PC-9 (cell line): ENCODE data around the gene AVEN. TPM values are rescaled to one million over a fixed set of nuclear protein-coding genes. Genes with fewer than 3 reads are reported as not detected.

Experiments used
- BruUV-seq: library from RNA; stranded (reverse); fragments of 400-500 nt; replicated peaks from 2 replicates; lab custom pipeline; 2021; lab: Mats Ljungman, UMichigan
- CTCF ChIA-PET: fragments of 300-600 bp; sonication (Branson Sonifier 250); formaldehyde crosslinking; loops from one replicate; lab custom pipeline; 2022; ENCODE audit warnings: antibody characterized with exemption; lab: Charles Lee
- POLR2A ChIA-PET: fragments of 300-600 bp; sonication (Branson Sonifier 250); formaldehyde crosslinking; loops from one replicate; lab custom pipeline; 2022; ENCODE audit warnings: antibody characterized with exemption; ENCODE audit not compliant: unreplicated experiment; lab: Charles Lee
- DNase-seq, 2 experiments: peaks; one replicate each; pipeline versions ENCODE4 v3.0.0 to v3.0.0-alpha.2; 2015 to 2022; ENCODE audit warnings: mixed read lengths in 1 of 2
- H2AFZ ChIP-seq: fragments of 200-600 bp; sonication (generic); 2 replicates; pipeline ENCODE4 v1.8.1; 2017; ENCODE audit warnings: antibody characterized with exemption
- H3F3A ChIP-seq: fragments of 200-600 bp; sonication (generic); 2 replicates; pipeline ENCODE4 v1.8.1; 2017; ENCODE audit warnings: antibody characterized with exemption, mild to moderate bottlenecking, low read depth; ENCODE audit not compliant: insufficient read depth
- H3K27ac ChIP-seq: fragments of 200-600 bp; sonication (generic); 2 replicates; pipeline ENCODE4 v1.6.1; 2016; ENCODE audit warnings: mixed run types
- H3K27me3 ChIP-seq: fragments of 200-600 bp; sonication (generic); 2 replicates; pipeline ENCODE4 v1.6.1; 2016; ENCODE audit warnings: low read depth, mixed run types; ENCODE audit not compliant: insufficient read depth
- H3K36me3 ChIP-seq: fragments of 200-600 bp; sonication (generic); 2 replicates; pipeline ENCODE4 v1.6.1; 2016; ENCODE audit warnings: low read depth, mixed run types
- H3K4me1 ChIP-seq: fragments of 200-600 bp; sonication (generic); replicated peaks from 2 replicates; pipeline ENCODE4 v1.6.1; 2016; ENCODE audit warnings: mixed run types; ENCODE audit not compliant: insufficient read depth
- H3K4me2 ChIP-seq: fragments of 200-600 bp; sonication (generic); 2 replicates; pipeline ENCODE4 v1.6.1; 2017; ENCODE audit warnings: mixed run types
- H3K4me3 ChIP-seq: fragments of 200-600 bp; sonication (generic); 2 replicates; pipeline ENCODE4 v1.6.1; 2016; ENCODE audit warnings: mixed run types
- H3K79me2 ChIP-seq: fragments of 200-600 bp; sonication (generic); 2 replicates; pipeline ENCODE4 v1.6.1; 2017; ENCODE audit warnings: low read depth, mixed run types
- H3K9me2 ChIP-seq: fragments of 200-600 bp; sonication (generic); 2 replicates; pipeline ENCODE4 v1.8.1; 2017; ENCODE audit warnings: mild to moderate bottlenecking; ENCODE audit not compliant: insufficient read depth
- H3K9me3 ChIP-seq: fragments of 200-600 bp; sonication (generic); 2 replicates; pipeline ENCODE4 v1.8.1; 2016; ENCODE audit warnings: low read depth; ENCODE audit not compliant: insufficient read depth
- H4K20me1 ChIP-seq: fragments of 200-600 bp; sonication (generic); 2 replicates; pipeline ENCODE4 v1.8.1; 2017; ENCODE audit not compliant: insufficient read depth
- EZH2 ChIP-seq: fragments of 200-600 bp; sonication (generic); IDR thresholded peaks from 2 replicates; pipeline ENCODE4 v1.8.0; 2017; ENCODE audit warnings: antibody characterized with exemption, low read depth
- intact Hi-C: fragments of 100-400 bp; cut with micrococcal nuclease; formaldehyde crosslinking; loops from one replicate; pipeline ENCODE4 v1.10.0; 2022; ENCODE audit not compliant: unreplicated experiment
- total RNA-seq: library from RNA; stranded (reverse); gene quantifications from 2 replicates; pipeline ENCODE4 v1.2.3, GENCODE V29; 2021
- TF ChIP-seq, protein P1 (sequence below): fragments of 200-600 bp; sonication (generic); conservative IDR thresholded peaks from 2 replicates; pipeline ENCODE4 v1.6.1; 2017; ENCODE audit warnings: mixed run types, antibody characterized with exemption, mild to moderate bottlenecking, moderate library complexity

AVEN gene
- total RNA-seq, 1 experiment from 2014 or later = 8.7 TPM

DNA sequence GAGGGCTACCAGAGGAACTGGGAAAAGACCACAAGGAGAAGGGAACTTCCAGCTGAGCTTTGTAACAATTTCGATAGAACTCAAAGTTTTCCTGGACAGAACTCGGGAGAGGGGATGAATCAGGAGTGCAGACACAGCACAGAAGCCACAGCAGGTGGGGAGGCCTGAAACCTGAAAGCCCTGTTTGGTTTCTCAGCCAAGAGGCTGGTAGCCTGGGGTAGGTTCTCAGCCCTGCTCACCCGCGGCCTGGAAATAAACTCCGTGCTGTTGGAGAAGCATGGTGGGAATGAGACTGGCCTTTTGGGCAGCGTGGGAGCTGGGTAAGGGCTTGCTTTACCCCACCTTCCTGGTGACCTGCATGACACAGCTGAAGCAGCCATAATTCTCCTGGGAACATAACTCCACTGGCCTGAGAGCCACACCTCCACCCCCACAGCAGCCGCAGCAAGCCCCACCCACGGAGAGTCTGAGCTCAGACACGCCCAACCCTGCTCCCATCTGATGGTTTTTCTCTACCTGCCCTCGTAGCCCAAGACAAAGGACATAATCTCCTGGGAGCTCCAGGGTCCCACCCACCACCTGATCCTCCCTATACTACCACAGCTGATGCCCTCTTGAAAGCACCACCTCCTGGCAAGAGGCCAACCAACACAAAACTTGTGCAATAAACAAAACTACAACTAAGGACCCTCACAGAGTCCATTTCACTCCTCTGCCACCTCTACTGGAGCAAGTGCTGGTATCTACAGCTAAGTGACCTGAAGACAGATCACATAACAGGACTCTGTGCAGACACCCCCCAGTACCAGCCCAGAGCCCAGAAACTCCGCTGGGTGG lies 123.2 kb downstream of the AVEN start:
- no peaks in the 10 kb centered on the region for H3K9me2 ChIP-seq
- intact Hi-C loops = no loop called here
- no peaks in the 10 kb centered on the region for H3K79me2 ChIP-seq
- H3K36me3 ChIP-seq = no peaks in the 10 kb centered on the region
- peak overlapping the region; percentile 37; the same call in 1 of the 2 replicates for H2AFZ ChIP-seq
- peak; percentile 67 to 68 for DNase-seq
- no peaks in the 10 kb centered on the region for H4K20me1 ChIP-seq
- H3K4me2 ChIP-seq = peak overlapping the region; percentile 64
- no peaks in the 10 kb centered on the region for H3K9me3 ChIP-seq
- ChIA-PET CTCF (no interaction called here), POLR2A (interaction anchor here (0.6 to 0.7 kb wide), 2 partner anchors 29 to 1221 kb away, joined by 4 to 5 read pairs; no protein-coding TSS in a partner anchor)
- H3K27ac ChIP-seq = peak overlapping the region; percentile 24
- peaks cover 3% of the 10 kb centered on the region; the same call in 1 of the 2 replicates for H3F3A ChIP-seq
- H3K4me3 ChIP-seq = no peak overlapping the region; the same call in 1 of the 2 replicates
- TF ChIP-seq, protein P1, sequence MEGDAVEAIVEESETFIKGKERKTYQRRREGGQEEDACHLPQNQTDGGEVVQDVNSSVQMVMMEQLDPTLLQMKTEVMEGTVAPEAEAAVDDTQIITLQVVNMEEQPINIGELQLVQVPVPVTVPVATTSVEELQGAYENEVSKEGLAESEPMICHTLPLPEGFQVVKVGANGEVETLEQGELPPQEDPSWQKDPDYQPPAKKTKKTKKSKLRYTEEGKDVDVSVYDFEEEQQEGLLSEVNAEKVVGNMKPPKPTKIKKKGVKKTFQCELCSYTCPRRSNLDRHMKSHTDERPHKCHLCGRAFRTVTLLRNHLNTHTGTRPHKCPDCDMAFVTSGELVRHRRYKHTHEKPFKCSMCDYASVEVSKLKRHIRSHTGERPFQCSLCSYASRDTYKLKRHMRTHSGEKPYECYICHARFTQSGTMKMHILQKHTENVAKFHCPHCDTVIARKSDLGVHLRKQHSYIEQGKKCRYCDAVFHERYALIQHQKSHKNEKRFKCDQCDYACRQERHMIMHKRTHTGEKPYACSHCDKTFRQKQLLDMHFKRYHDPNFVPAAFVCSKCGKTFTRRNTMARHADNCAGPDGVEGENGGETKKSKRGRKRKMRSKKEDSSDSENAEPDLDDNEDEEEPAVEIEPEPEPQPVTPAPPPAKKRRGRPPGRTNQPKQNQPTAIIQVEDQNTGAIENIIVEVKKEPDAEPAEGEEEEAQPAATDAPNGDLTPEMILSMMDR = no peak
- no peak for TF ChIP-seq EZH2
- peaks cover 13% of the 10 kb centered on the region for H3K4me1 ChIP-seq
- H3K27me3 ChIP-seq = no peaks in the 10 kb centered on the region
- no TSS peak for BruUV-seq

DNA sequence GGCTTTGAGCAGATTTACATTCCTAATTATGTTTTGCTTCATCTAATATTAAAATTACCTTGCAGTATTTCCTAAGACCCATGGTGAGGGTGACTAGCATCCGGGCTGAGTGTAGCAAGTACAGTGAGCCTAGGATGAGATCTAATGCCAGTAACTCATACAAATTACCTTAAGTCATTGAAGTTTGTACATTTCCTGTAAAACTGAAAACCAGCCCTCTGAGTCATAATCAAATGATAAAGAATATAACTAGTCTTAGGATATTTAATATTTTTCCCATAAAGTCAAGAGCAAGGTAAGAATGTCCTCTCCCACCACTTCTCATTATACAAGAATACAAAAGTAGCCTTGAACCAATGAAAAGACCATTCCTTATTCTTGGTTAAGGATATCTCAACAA lies 125.5 kb downstream of the AVEN start:
- no peaks in the 10 kb centered on the region for H3K9me2 ChIP-seq
- no peaks in the 10 kb centered on the region for H3K36me3 ChIP-seq
- H3K79me2 ChIP-seq = no peaks in the 10 kb centered on the region
- intact Hi-C loops = no loop called here
- no peaks in the 10 kb centered on the region for H3K9me3 ChIP-seq
- H3K27ac ChIP-seq = no peak overlapping the region
- no TSS peak for BruUV-seq
- H3F3A ChIP-seq = peaks cover 3% of the 10 kb centered on the region; the same call in 1 of the 2 replicates
- H2AFZ ChIP-seq = no peak overlapping the region
- TF ChIP-seq EZH2 = no peak
- TF ChIP-seq, protein P1 = no peak
- H3K27me3 ChIP-seq = no peaks in the 10 kb centered on the region
- DNase-seq = no peak
- no peak overlapping the region for H3K4me3 ChIP-seq
- peaks cover 13% of the 10 kb centered on the region for H3K4me1 ChIP-seq
- CTCF ChIA-PET = no interaction called here
- no peak overlapping the region for H3K4me2 ChIP-seq
- POLR2A ChIA-PET = no interaction called here
- H4K20me1 ChIP-seq = no peaks in the 10 kb centered on the region

DNA sequence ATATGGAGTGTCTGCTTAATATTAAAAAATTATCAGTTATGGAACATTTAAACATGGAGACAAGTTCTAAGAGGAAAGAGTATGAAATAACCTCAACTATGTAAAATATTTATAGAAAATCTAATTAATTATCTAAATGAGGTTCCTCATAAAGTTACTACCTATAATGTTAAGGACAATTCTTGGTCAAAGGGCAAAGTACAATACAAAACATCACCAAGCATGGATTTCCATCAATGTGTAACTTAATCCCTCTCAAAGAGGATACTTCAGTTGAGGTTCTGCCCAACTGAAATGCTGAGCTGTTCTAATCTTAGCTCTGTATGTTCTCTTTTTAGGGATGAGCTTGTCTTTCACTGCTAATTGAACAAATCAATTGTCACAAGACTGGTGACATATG lies 126.7 kb downstream of the AVEN start:
- no TSS peak for BruUV-seq
- peaks cover 13% of the 10 kb centered on the region for H3K4me1 ChIP-seq
- no peaks in the 10 kb centered on the region for H3K36me3 ChIP-seq
- H4K20me1 ChIP-seq = no peaks in the 10 kb centered on the region
- no peaks in the 10 kb centered on the region for H3K79me2 ChIP-seq
- no peak overlapping the region for H3K4me3 ChIP-seq
- no peak overlapping the region for H2AFZ ChIP-seq
- intact Hi-C loops = no loop called here
- H3K4me2 ChIP-seq = no peak overlapping the region
- H3K9me3 ChIP-seq = no peaks in the 10 kb centered on the region
- H3K27me3 ChIP-seq = no peaks in the 10 kb centered on the region
- ChIA-PET CTCF (no interaction called here), POLR2A (no interaction called here)
- no peak for DNase-seq
- no peaks in the 10 kb centered on the region for H3K9me2 ChIP-seq
- TF ChIP-seq, protein P1 = no peak
- TF ChIP-seq EZH2 = no peak
- peaks cover 3% of the 10 kb centered on the region; the same call in 1 of the 2 replicates for H3F3A ChIP-seq
- H3K27ac ChIP-seq = no peak overlapping the region
